GM19351 (cell line): Measurements from ENCODE around the gene OLFML2A.

ENCODE experiments used
- ATAC-seq: cut with Tn5 transposase; IDR thresholded peaks from one replicate; pipeline ENCODE4 v1.9.1; 2021; ENCODE audit warnings: mild to moderate bottlenecking, moderate library complexity; ENCODE audit not compliant: unreplicated experiment

OLFML2A gene

GRCh38 chr9:124794902-124795491, 18.1 kb downstream of the OLFML2A start:
- no peak for ATAC-seq

DNA sequence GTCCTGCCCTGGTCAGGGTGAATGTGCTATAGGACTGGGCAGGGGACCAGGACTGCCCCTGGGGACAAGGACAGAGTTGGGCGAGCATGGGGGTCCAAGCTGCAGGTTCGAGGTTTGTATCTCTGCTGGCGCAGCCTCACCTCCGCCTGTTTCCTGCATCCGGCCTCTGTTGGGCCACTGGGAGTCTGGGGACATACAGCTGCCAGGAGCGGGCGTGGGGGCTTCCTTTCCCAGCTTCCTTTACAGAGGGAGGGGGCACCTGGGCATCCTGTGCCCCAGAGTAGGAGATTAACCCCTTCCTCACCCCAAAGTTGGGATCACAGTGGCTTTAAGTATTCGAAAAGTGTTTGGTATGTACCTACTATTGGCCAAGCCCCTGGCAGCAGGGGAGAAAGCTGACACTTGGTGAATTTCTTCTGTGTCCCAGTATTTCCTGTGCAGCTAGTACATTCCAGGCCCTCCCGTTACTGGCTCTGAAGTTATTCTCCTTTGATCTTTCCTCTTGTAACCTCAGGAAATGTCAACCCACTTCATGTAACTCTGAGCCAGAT, 19.0 kb downstream of the OLFML2A start:
- no peak for ATAC-seq

DNA sequence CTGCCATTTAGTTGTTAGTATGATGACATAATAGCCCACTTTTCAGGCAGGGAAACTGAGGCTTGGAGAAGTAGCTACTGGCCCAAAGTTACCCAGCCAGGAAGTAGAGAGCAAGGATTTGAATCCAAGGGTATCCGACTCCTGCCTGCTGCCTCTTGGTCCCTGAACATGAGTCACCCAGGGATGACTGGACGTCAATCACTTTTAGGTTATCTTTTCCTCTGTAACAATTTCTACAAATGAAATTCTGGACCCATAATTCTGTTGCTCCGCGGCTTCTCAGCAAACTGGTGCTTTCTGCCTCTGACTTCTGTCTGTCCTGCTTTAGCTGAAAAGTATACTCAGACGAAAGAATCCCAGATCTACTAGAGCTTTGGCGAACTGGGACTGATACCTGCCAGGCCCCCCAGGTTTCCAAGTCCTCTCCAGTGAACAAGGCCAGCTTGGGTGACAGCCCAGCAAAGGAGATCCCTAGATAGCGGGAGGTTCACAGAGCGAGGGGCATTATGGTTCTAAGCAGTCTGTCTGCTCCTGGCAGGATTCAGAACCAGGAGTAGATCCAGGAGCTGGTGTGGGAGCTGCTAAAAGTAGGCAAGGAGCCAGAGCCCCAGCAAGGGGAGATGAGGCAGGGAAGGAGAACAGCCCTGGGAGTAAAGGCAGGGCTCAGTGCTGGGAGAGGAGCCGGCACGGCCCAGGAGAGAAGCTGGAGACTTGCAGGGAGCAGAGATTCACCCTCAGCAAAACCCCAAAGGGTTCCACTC, 20.6 kb downstream of the OLFML2A start:
- no peak for ATAC-seq

GRCh38 chr9:124799274-124800006, 22.5 kb downstream of the OLFML2A start:
- ATAC-seq = no peak

GRCh38 chr9:124800306-124801259, 23.6 kb downstream of the OLFML2A start:
- no peak for ATAC-seq

DNA sequence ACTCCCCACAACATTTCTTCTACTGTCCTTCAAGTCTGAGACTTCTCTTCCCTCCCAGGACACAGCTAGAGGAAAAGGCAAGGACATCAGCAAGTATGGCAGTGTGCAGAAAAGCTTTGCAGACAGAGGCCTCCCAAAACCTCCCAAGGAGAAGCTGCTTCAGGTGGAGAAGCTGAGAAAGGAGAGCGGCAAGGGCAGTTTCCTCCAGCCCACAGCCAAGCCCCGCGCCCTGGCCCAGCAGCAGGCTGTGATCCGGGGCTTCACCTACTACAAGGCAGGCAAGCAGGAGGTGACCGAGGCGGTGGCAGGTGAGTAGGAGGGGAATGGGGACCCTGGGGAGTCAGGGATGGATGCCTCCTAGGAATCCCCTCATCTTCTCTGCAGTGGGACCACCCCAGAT, 24.4 kb downstream of the OLFML2A start:
- no peak for ATAC-seq

DNA sequence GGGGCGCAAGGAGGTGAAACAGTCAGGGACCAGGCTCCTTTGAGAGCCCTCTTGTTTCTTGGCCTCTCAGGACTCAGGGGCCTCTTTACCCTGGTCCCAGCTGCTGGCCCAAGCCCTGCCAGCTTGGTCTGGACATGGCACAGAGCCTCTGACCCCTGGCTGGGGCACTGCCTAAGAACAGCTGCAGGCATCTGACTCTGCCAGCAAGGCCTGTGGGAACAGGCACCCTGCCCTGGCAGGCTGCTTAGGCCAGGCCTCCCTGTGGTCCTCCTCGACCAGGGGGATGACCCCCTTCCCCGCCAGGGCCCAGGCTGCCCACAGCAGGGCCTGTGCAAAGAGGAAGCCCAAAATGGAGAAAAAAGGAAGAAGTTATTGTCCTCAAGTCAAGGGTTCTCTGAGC, 25.5 kb downstream of the OLFML2A start:
- ATAC-seq = no peak

- ATAC-seq = no peak
These were observed 27.0 kb downstream of the OLFML2A start for GRCh38 chr9:124803911-124804310.

- ATAC-seq = no peak
These were observed 28.3 kb downstream of the OLFML2A start for GRCh38 chr9:124805186-124805585.

- ATAC-seq = no peak
These were observed 31.5 kb downstream of the OLFML2A start for GRCh38 chr9:124808246-124808956.

DNA sequence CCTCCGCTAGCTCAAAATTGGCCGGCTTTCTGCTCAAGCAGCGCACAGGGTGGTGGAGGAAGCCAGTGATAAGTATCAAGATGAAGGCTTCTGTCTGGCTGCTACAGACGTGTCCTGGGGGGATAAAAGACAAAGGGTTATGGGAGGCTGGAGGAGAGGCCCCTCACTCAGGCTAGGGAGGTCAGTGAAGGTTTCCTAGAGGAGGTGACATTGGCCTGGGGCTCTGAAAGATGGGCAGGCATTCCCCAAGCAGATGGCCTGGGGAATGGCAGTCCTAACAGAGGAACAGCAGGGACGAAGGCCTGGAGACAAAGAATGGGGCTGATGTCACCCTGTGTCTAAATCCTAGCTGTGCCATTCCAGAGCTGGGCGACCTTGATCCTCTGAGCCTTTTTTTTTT, 32.3 kb downstream of the OLFML2A start:
- ATAC-seq = no peak

GRCh38 chr9:124809741-124810500, 33.0 kb downstream of the OLFML2A start:
- no peak for ATAC-seq

GRCh38 chr9:124810663-124811355, 33.9 kb downstream of the OLFML2A start:
- no peak for ATAC-seq

DNA sequence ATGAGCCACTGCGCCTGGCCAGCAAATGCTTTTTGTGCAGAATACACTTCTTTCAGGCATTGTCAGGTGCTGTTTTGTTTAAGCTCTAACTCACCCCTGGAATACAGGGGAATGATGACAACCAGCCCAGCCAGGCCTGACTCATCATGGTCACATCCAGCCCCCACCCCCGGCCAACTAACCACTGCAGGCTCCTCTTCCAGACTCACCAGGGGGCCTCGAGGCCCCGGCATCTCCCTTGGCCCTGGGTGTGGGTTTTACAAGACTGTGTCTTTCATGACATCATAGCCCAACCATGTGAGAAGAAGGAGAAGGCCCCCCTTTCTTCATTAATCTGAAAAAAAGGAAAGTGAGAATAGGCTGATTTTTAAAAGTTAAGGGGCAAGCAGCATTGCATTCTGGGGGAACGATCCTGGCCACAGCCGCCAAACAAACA, 35.5 kb downstream of the OLFML2A start:
- no peak for ATAC-seq

DNA sequence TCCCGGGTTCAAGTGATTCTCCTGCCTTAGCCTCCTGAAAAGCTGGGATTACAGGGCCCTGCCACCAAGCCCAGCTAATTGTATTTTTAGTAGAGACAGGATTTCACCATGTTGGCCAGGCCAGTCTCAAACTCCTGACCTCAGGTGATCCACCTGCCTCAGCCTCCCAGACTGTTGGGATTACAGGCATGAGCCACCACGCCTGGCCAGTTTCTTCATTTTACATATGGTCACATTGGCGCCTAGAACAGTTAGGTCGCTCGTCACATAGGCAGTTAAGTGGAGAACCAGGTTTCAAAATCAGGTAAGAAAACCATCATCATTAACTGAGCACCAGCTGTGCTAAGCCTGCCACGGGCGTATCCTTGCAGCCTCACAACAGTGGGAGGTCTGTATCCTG, 36.1 kb downstream of the OLFML2A start:
- no peak for ATAC-seq

GRCh38 chr9:124813501-124814163, 36.7 kb downstream of the OLFML2A start:
- ATAC-seq = no peak

- no peak for ATAC-seq
These were observed 37.2 kb downstream of the OLFML2A start for GRCh38 chr9:124814164-124814535.

DNA sequence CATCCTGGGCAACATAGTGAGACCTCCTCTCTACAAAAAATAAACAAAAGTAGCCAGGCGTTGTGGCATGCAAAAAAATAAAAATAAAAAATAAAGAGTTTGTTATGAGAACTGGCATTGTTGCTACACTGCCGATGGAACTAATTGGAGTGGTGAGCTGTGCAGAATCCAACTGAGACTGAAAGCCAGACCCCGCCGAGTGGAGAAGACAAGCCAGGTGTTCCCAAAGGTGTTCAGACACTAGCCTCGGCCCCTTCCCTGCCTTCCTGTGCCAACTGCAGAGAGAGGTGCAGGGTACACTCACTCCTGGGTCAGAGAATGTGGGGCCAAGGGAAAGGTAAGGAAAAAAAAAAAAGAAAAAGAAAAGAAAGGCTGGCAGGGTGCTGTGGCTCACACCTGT, 38.7 kb downstream of the OLFML2A start:
- ATAC-seq = no peak
